ENCODE data around the gene RPL36.

GRCh38 chr19:5682107-5682482, 8.0 kb upstream of the RPL36 start:
- TF ChIP-seq CTCF (conservative IDR thresholded peaks at IDR 0.05 in 1 of 2, IDR thresholded peaks at IDR 0.05 in 1 of 2; ENCODE audit: low read depth in 1 of 2, low read length in 2 of 2) (no peak), EZH2 (IDR thresholded peaks at IDR 0.05; ENCODE audit: low read length, missing control alignments) (no peak)
